ENCODE results near the gene PPP1R1B. TPM values are rescaled to one million over a fixed set of nuclear protein-coding genes. Genes with fewer than 3 reads are reported as not detected.

The PPP1R1B gene
- polyA plus RNA-seq, 1 donor from 2014 or later, result 1.8 TPM

DNA sequence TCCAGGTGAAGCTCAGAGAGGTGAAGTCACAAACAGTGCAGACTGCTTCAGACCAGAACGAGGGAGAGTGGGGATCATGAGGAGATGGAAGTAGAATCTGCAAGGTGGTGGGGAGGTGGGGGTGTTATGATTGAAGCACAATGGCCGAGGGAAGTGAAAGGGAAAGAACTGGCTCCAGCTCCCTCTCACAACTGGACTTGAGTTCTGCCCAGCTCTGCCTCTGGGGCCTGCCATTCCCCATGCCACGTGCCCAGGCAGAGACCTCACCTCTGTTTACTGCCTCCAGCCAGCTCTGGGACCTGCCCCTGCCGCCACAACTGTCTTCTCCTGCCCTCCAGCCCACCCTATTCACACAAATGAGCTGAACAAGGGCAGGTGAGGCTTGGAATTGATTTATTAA, 44.0 kb downstream of the PPP1R1B start:
- no peak for TF ChIP-seq TAF1 (IDR thresholded peaks at IDR 0.05; ENCODE audit: low read depth)
- TF ChIP-seq, protein P1, sequence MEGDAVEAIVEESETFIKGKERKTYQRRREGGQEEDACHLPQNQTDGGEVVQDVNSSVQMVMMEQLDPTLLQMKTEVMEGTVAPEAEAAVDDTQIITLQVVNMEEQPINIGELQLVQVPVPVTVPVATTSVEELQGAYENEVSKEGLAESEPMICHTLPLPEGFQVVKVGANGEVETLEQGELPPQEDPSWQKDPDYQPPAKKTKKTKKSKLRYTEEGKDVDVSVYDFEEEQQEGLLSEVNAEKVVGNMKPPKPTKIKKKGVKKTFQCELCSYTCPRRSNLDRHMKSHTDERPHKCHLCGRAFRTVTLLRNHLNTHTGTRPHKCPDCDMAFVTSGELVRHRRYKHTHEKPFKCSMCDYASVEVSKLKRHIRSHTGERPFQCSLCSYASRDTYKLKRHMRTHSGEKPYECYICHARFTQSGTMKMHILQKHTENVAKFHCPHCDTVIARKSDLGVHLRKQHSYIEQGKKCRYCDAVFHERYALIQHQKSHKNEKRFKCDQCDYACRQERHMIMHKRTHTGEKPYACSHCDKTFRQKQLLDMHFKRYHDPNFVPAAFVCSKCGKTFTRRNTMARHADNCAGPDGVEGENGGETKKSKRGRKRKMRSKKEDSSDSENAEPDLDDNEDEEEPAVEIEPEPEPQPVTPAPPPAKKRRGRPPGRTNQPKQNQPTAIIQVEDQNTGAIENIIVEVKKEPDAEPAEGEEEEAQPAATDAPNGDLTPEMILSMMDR (IDR thresholded peaks at IDR 0.05; ENCODE audit: poor library complexity, severe bottlenecking), result no peak
- no peak for TF ChIP-seq SMC3 (conservative IDR thresholded peaks at IDR 0.05; ENCODE audit: poor library complexity)
- TF ChIP-seq EP300 (conservative IDR thresholded peaks at IDR 0.05; ENCODE audit: poor library complexity, severe bottlenecking), result no peak
- TF ChIP-seq MXI1 (conservative IDR thresholded peaks at IDR 0.05; ENCODE audit: poor library complexity, severe bottlenecking), result no peak
- TF ChIP-seq EZH2 (IDR thresholded peaks at IDR 0.05; ENCODE audit: borderline replicate concordance, insufficient read depth, low read length, poor library complexity, severe bottlenecking), result no peak
- TF ChIP-seq POLR2AphosphoS5 (IDR thresholded peaks at IDR 0.05), result no peak
- no peak for TF ChIP-seq RAD21 (conservative IDR thresholded peaks at IDR 0.05)
- TF ChIP-seq, protein P2, sequence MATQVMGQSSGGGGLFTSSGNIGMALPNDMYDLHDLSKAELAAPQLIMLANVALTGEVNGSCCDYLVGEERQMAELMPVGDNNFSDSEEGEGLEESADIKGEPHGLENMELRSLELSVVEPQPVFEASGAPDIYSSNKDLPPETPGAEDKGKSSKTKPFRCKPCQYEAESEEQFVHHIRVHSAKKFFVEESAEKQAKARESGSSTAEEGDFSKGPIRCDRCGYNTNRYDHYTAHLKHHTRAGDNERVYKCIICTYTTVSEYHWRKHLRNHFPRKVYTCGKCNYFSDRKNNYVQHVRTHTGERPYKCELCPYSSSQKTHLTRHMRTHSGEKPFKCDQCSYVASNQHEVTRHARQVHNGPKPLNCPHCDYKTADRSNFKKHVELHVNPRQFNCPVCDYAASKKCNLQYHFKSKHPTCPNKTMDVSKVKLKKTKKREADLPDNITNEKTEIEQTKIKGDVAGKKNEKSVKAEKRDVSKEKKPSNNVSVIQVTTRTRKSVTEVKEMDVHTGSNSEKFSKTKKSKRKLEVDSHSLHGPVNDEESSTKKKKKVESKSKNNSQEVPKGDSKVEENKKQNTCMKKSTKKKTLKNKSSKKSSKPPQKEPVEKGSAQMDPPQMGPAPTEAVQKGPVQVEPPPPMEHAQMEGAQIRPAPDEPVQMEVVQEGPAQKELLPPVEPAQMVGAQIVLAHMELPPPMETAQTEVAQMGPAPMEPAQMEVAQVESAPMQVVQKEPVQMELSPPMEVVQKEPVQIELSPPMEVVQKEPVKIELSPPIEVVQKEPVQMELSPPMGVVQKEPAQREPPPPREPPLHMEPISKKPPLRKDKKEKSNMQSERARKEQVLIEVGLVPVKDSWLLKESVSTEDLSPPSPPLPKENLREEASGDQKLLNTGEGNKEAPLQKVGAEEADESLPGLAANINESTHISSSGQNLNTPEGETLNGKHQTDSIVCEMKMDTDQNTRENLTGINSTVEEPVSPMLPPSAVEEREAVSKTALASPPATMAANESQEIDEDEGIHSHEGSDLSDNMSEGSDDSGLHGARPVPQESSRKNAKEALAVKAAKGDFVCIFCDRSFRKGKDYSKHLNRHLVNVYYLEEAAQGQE (IDR thresholded peaks at IDR 0.05; ENCODE audit: borderline replicate concordance), result no peak
- H3K4me2 ChIP-seq (ENCODE audit: low read length), result no peak overlapping the region
- no peaks in the 10 kb centered on the region for H4K20me1 ChIP-seq (ENCODE audit: insufficient read depth)
- H2AFZ ChIP-seq (ENCODE audit: low read depth, low read length), result no peak overlapping the region
- H3K9me2 ChIP-seq (ENCODE audit: insufficient read depth, low read length), result no peaks in the 10 kb centered on the region
- H3K27me3 ChIP-seq (ENCODE audit: insufficient read depth, low read depth, low read length), result peaks cover 19% of the 10 kb centered on the region
- no peak overlapping the region for H3K27ac ChIP-seq (ENCODE audit: low read length)
- H3F3A ChIP-seq (ENCODE audit: insufficient read depth, low read length, poor library complexity, severe bottlenecking), result no peaks in the 10 kb centered on the region
- no peaks in the 10 kb centered on the region for H3K9me3 ChIP-seq (ENCODE audit: low read length)
- no peak overlapping the region for H3K4me3 ChIP-seq (ENCODE audit: low read length)
- no peaks in the 10 kb centered on the region for H3K36me3 ChIP-seq (ENCODE audit: insufficient read depth, low read length)
- no peak overlapping the region for H3K9ac ChIP-seq (ENCODE audit: low read length)
- no peaks in the 10 kb centered on the region for H3K79me2 ChIP-seq (replicated peaks; ENCODE audit: insufficient read depth, low read length)

- H3K27ac ChIP-seq (ENCODE audit: low read length), result no peak overlapping the region
- no peak overlapping the region for H2AFZ ChIP-seq (ENCODE audit: low read depth, low read length)
These were observed 45.1 kb downstream of the PPP1R1B start for GRCh38 chr17:39671651-39672521.

More at GRCh38 chr17:39671651-39672521, 45.1 kb downstream of the PPP1R1B start:
- Histone ChIP-seq H3K4me2 (ENCODE audit: low read length) (no peak overlapping the region), H4K20me1 (ENCODE audit: insufficient read depth) (no peaks in the 10 kb centered on the region), H3K27me3 (ENCODE audit: insufficient read depth, low read depth, low read length) (peaks cover 19% of the 10 kb centered on the region), H3K4me3 (ENCODE audit: low read length) (no peak overlapping the region), H3K36me3 (ENCODE audit: insufficient read depth, low read length) (no peaks in the 10 kb centered on the region), H3K9ac (ENCODE audit: low read length) (no peak overlapping the region), H3K9me3 (ENCODE audit: low read length) (no peaks in the 10 kb centered on the region), H3K79me2 (replicated peaks; ENCODE audit: insufficient read depth, low read length) (no peaks in the 10 kb centered on the region), H3K9me2 (ENCODE audit: insufficient read depth, low read length) (no peaks in the 10 kb centered on the region), H3F3A (ENCODE audit: insufficient read depth, low read length, poor library complexity, severe bottlenecking) (no peaks in the 10 kb centered on the region)
- no peak for TF ChIP-seq EZH2 (IDR thresholded peaks at IDR 0.05; ENCODE audit: borderline replicate concordance, insufficient read depth, low read length, poor library complexity, severe bottlenecking)
- TF ChIP-seq RAD21 (conservative IDR thresholded peaks at IDR 0.05), result peak; percentile 40
- TF ChIP-seq, protein P1 (IDR thresholded peaks at IDR 0.05; ENCODE audit: poor library complexity, severe bottlenecking), result peak; percentile 51
- peak; percentile 40 for TF ChIP-seq SMC3 (conservative IDR thresholded peaks at IDR 0.05; ENCODE audit: poor library complexity)
